GM18502 (cell line): ENCODE results near the gene CHMP1B.
"Not testable (repeated sequence)": the region's sequence is repeated elsewhere in the genome, so short reads cannot be mapped to it uniquely, and the experiment has no call there.

Experiments used
- ATAC-seq: cut with Tn5 transposase; IDR thresholded peaks from one replicate; pipeline ENCODE4 v1.9.1; 2021; ENCODE audit warnings: mild to moderate bottlenecking; ENCODE audit not compliant: unreplicated experiment, poor library complexity

CHMP1B gene

DNA sequence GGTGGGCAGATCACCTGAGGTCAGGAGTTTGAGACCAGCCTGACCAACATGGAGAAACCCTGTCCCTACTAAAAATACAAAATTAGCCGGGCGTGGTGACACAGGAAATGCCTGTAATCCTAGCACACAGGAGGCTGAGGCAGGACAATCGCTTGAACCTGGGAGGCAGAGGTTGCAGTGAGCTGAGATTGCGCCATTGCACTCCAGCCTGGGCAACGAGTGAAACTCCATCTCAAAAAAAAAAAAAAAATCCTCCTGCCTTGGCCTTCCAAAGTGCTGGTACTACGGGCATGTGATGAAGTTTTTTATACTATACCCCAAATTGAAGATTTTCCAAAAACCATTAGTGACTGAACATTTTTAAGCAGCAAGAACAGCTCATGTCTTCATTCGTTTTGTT, 41.2 kb downstream of the CHMP1B start:
- not testable (repeated sequence) for ATAC-seq

GRCh38 chr18:11897781-11898180, 46.6 kb downstream of the CHMP1B start:
- no peak for ATAC-seq

DNA sequence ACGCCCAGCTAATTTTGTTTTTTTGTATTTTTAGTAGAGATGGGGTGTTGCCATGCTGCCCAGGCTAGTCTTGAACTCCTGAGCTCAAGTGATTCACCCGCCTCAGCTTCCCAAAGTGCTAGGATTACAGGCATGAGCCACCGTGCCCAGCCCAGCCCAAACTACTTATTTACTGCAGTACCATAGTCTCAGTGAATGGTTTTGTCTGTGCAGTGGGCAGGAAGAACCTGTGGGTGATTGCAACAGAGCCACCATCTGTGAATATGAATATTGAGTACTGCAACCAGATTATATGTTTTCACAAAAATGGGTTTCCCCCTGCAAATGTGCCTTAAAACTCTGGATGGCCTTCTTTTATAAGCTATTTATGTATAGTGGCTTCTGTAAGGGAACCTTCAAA, 47.9 kb downstream of the CHMP1B start:
- no peak for ATAC-seq

DNA sequence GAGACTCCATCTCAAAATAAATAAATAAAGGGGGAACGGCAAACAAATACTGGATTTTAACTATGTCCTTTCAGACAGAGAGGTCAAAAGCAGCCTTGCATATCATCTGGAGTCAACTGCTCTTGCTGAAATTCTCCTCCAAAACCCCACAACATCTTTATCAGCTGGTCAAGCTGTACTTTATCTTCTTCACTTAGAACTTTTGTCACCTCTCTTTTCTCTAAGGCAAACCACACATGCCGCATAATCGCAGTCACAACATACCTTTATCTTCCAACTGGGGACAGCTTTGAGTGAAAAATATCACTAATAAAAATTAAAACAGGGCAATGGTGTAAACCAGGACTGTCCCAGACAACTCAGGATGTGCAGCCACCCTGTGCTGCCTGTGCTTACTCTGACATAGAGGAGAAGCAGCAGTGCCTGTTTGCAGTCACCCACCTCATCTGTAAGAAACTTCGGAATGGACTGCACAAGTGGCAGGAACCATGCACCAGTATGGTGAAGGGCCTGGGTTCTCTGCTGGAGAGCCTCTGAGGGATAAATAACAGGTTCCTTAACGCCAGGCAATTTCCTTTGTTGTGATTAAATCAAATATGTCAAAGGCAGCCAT, 50.7 kb downstream of the CHMP1B start:
- ATAC-seq, result no peak

- ATAC-seq, result no peak
Measured at GRCh38 chr18:11902522-11903292, 51.5 kb downstream of the CHMP1B start.
